ENCODE results near the gene ZFP69B.
A peak's percentile ranks its signal among the peaks of the same experiment; 100 is the strongest.

The ZFP69B gene

DNA sequence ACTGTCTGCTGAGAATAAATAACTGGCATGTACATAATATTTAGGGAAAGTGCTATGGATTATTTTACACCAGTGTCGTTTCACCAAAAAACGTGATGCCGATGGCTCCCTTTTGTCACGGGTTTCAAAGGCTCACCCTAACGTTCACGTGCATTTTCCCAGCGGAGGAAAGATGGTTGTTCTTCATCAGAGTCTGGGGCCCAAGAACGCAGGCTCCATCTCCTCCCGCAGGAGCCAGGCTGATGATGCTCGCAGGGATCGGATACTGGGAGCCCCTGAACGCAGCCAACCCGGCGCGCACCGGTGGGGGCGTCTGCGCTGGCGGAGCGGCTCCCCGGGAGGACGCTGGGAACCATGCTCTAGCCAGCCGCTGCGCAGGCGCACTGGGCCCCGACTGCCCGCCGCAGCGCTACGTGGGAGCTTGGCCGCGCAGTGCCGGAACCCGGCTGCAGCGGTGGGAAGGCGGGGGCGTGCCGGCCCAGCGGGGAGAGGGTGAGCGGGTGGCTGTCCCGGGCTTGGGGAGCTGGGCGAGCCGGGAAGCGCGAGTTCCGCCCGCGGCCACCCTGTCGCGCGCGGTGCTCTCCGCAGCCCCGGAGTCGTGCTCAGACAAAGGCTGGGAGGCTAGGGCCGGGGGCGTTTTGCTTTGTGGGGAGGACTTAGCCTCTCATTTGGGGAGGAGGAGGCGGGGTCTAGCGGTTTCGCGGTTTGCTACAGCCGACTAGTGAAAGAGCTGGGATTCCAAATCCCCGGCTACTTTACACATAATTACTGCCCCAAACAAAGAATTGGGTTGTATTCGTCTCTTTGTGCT lies at the start of gene ZFP69B:
TSS of gene ZFP69B (plus strand) at position 793 of the 811 bp plus-strand sequence. CDS start 486 bp downstream, outside the sequence.
- DNase-seq (ENCODE audit: low read depth in 1 of 2, low spot score in 1 of 2): peak; percentile 73 to 82

DNA sequence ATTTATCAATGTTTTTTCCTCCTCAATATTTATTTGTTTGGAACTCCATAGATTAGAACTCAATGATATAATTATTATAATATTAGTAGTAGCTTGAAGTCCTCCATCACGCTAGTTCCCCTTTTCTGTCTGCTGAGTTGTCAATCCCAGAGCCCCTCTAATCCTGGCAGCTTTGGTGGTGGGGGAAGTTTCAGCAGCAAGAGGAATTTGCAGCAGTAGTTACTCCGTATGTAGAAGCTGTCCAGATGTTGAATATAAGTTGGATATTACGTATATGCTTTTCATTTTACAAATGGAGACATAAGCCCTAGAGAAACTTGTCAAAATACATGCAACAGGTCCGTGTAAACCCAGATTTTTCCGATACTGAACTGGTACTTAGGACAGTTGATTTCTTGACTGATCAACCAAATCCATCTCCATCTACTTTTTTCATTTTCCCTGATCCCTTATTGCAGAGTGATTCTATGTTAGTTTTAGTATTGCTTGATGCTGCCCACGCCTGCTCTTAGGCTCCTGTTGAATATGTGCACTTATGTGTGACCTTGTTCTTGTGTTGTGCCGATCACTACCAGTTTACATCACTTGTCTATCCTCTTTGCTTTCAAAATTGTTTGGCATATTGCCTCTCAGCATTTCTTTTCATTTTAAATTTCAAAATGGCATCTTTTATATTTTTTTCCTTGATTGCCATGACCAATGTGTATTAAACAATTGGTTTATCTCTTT lies 48.6 kb upstream of the ZFP69B start:
- DNase-seq (ENCODE audit: low read depth in 1 of 2, low spot score in 1 of 2): no peak

DNA sequence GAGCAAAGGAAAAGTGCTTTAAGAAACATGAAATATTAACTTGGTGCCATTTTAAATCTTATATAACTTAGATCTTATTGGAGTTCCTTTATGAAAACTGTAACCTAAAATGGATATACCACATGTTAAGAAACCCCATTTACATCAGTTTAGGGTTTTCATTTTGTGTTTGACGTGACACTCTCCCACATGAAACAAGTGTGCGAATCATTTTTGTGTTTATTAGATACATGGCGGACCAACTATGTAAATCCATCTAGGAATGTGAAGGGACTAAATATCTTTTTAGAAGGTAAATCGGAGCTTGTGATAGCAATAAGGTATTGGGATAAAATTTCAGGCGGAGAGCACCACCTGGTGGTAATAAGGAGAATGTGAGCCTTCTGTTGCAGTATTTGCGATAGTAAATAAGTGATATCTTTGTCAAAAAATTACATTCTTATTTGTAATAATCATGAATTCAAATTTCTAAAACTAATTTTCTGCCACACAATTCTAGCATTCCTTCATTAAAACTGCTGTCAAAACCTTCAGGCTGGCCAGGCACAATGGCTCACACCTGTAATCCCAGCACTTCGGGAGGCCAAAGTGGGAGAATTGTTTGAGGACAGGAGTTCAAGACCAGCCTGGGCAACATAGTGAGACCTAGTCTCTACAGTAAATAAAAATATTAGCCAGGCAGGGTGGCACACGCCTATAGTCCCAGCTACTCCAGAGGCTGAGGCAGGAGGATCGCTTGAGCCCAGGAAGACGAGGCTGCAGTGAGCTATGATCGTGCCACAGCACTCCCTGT lies 45.4 kb upstream of the ZFP69B start:
- DNase-seq (ENCODE audit: low read depth in 1 of 2, low spot score in 1 of 2): no peak

DNA sequence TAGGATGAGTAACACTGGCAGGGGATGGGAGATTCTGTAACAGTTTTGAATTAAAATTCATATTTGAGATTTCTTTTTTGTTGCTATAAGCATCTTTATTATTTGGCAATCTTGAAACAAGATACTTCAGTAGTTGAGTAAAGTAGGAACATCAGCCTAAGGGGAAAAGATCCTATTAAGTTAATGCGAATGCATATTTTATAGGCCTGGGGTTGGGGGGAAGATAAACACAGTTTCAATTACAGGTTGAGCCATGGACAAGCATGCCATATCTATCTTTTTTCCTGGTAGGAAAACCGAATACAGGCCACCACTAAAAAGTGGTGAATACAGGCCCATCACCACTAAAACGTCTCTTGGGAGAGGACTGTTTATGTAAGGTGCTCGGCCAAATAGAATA lies 44.5 kb upstream of the ZFP69B start:
- no peak for DNase-seq (ENCODE audit: low read depth in 1 of 2, low spot score in 1 of 2)

DNA sequence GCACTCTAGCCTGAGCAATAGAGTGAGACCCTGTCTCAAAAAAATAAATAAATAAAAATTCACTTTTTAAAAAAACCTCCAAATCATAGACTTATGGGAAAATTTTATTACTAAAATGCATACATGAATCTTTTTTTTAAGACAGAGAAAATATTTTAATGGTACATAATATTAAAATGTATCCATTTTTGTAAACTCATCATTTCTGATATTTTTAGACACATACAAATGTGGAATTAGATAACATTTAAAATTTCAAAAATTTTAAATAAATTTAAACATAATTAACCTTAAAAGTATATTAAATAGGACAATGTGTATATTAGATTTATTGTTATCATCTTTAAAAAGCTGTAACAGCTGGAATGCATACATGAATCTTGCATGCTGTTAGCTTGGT lies 42.8 kb upstream of the ZFP69B start:
- DNase-seq (ENCODE audit: low read depth in 1 of 2, low spot score in 1 of 2): no peak

DNA sequence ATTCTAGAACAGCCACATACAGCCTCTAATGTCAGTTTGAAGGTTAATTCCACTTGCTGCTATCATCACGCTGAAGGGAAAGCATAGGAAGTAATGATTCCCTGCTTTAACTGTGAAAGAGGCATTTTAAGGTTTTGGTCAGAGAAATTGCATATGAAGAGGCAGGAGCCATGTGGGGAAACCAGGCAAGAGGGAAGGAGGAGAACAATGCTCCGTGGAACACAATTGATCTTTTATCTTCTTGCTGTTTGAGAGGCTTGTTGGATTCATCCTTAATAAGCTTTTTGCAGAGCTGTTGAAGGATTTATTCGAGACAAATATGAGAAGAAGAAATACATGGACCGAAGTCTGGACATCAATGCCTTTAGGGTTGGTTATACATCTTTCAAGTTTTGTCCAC lies 40.8 kb upstream of the ZFP69B start:
- DNase-seq (ENCODE audit: low read depth in 1 of 2, low spot score in 1 of 2): no peak

DNA sequence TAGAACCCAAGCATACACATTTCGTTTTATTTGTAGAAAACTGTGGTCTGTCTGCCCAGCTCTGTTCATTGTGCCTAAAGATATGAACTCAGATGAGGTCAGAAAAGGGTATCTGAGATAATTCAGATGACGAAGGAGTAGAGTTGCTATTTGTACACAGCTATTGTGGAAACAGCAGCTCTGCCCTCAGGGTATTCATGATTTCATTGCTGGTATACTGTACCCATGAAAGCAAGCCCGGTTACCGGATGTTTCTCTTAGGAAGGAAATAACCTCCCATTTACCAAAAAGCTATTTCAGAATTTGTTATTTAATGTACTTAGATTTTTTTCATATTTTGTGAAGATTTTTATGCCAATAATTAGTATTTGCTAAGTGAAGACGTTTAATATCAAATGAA lies 39.0 kb upstream of the ZFP69B start:
- DNase-seq (ENCODE audit: low read depth in 1 of 2, low spot score in 1 of 2): no peak

DNA sequence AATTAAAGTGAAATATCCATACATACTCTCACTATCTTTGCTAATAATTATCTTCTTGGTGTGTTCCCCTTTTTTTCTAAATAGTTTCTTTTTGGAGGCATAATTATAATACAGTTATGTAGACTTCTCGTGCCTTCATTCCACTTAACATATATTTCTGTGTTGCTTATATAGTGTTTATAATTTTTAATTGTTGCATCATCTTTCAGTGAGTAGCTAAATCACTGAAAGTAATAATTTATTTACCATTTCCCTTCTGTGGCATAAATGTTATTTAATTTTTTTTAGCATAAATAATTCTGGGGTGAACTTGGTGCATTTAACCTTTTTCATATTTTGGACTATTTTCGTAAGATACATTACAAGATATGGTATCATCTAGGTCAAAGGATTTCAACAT lies 38.4 kb upstream of the ZFP69B start:
- DNase-seq (ENCODE audit: low read depth in 1 of 2, low spot score in 1 of 2): no peak

DNA sequence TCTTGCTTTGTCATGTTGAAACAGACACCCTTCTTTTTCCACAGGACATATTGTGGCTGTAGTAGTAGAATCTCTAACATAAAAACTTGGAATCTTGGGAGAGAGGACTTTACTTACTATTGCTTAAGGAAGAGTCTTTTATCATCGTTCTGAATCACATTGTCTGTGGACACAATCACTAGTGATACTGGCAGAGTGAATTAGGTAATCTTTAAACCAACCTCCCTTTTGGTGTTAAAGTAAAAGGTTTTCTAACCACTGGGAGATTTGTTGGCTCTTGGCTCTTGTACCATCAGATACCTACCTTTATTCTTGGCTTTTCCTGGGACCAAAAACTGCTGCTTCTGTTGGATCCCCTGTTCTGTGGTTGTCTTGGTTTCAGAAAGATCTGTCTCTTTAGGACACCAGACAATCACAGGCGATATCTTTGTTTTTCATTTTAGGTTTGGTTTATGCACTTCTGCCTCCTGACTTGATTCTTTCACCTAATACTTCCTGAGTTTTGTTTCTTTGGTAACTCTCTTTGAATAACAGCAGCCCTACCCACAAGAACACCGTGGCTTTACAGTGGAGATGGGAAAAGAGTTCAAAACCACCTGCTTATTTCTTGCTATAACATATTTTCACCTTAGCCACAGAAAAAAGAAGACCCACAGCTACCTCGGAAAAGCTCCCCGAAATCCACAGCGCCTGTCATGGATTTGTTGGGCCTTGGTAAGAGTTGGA lies 36.6 kb upstream of the ZFP69B start:
- no peak for DNase-seq (ENCODE audit: low read depth in 1 of 2, low spot score in 1 of 2)

DNA sequence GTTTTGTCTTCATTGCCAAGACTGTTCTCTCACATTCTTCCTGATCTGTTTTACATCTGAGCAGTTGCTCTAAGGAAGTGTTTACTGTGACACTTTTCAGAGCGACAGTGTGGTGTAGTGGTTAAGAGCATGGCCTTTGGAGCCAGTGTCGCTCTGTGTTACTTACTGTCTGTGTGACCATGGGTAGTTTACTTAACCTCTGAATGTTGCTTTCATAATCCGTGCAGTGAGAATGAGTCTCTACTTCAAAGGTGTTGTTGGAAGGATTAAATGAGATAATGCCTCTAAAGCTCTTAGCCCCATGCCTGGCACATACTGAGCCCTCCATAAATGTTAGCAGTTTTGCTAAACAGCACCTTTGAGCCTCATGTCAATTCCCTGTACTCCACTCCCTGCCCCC lies 35.9 kb upstream of the ZFP69B start:
- no peak for DNase-seq (ENCODE audit: low read depth in 1 of 2, low spot score in 1 of 2)

DNA sequence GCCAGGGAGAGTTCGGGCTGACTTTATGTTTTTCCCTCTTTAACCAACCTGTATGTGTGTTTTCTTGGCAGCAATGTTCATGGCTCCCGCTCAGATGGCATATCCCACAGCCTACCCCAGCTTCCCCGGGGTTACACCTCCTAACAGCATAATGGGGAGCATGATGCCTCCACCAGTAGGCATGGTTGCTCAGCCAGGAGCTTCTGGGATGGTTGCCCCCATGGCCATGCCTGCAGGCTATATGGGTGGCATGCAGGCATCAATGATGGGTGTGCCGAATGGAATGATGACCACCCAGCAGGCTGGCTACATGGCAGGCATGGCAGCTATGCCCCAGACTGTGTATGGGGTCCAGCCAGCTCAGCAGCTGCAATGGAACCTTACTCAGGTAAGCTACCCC lies 33.6 kb upstream of the ZFP69B start:
- DNase-seq (ENCODE audit: low read depth in 1 of 2, low spot score in 1 of 2): no peak

DNA sequence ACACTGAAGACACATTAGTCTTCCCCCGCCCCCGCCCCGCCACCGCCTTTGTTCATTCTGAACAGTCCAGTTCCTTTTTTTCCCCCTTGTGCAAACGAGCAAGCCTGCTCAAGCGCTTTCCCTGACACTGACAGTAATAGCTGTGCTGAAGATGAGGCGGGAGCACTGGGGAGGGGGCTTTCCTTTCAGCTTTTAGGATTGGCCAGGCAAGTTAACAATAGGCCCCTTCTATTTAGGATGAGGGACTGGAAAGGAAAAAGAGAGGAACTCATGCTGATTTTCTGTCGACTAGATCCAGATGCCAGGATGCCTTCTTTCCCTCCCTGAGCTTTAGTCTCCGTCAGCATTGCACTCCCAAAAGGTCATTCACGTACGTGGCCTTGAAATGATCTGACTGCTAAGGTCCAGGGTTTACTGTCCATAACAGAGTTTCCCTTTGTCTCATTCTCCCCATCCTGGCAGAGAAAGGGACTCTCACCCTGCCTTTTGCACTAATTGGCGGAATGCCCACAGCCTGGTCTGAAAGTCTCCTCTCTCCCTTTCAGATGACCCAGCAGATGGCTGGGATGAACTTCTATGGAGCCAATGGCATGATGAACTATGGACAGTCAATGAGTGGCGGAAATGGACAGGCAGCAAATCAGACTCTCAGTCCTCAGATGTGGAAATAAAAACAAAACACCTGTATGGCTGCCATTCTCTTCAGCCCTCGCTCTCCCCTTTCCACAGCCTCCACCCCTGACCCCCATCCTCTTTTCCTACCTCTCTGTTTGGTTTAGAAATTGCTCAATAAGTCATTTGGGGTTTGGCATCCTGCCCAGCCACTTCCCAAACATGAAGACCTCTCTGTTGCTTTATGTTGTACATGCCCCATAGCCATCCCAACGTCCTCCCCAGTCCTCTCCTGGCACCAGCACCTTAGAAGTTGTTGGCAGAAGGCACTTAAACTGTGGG lies 28.6 kb upstream of the ZFP69B start:
- no peak for DNase-seq (ENCODE audit: low read depth in 1 of 2, low spot score in 1 of 2)

DNA sequence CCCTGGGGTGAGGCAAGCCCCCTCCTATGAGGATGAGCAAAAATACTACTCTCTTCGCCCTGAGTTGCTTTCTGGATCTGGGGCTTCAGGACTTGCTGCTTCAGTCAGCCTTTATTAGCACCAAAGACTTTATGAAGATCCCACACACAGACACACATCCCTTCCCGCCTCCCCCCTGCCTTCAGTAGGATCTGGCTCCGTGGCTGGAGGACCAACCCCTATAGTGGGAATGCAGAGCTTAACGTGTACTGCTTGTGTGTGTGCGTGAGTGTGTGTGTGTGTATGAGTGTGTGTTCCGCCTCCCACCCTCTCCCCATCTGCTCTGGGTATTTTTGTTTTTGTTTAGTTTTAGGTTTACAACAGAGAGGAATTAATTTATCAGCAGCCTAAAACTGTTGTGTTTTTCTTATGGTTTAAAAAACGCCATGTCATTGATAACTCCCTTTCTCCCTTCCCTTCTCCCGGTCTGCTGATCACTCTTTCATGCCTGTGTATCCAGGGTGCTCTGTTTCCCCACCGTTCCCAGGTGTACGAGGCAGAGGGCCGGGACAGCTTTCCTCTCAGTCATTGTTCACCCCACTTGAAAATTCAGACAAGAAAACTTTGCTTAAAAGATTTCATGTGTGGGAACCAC lies 27.5 kb upstream of the ZFP69B start:
- DNase-seq (ENCODE audit: low read depth in 1 of 2, low spot score in 1 of 2): no peak

DNA sequence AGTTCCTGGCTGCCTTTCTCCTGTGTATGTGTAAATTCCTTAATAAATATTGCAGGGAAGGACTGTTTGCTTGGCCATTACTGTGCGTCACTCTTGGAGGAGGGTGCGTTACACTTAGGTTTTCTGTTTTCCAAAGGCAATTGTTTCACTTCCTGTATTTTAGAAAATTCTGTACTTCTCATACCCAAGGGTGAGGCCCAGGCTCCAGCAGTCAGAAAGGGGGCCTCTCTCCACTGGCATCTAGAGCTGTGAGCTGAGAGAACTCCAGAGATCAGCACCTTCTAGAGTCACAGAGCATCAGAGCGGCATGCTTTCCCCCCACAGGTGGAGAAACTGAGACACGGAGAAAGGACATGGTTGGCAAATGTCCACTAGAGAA lies 27.0 kb upstream of the ZFP69B start:
- no peak for DNase-seq (ENCODE audit: low read depth in 1 of 2, low spot score in 1 of 2)

DNA sequence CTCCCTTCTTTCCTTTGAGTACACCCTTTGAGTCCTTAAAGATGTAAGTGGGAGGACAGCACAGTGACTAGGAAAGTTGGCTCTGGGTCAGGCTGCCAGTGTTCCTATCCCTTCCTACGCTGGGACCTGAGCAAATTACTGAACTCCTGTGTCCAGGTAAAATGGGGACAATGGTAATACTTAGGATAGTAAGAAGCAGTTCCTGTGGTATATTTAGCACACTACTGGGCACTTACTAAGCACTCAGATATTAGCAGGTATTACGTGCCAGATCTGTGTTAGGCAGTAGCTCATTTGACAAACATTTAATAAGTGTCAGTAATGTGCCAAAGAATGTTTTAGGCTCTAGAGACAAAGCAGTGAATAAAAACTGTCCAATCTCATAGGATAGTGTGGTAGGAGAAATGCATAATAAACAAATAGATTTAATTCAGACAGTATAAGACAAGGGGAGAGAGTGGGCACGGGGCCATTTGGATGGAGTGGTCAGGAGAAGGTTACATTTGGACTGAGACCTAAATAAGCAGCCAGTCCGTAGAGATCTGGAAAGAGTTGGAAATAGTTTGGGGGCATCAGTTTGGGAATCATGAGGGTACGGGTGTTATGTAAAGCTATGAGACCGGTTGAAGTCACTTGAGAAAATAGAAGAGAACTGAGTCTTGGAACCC lies 26.2 kb upstream of the ZFP69B start:
- no peak for DNase-seq (ENCODE audit: low read depth in 1 of 2, low spot score in 1 of 2)

DNA sequence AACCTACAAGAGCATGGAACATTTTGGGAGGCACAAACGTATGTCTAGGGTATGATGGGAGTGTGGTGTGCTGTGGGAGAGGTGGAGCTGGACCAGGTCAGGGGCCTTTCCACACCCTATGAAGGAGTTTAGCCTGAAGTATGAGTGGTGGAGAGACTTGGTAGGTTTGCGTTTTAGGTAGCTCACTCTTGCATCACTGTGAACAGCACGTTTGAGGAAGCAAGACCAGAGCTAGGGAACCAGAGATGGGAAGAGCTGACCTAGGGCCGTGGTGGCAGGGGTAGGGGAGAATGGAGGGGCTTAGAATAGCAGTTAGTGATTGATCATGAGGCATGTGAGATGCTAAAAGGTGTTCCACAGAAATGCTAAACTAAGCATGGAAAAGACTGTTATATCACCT lies 25.1 kb upstream of the ZFP69B start:
- DNase-seq (ENCODE audit: low read depth in 1 of 2, low spot score in 1 of 2): no peak

DNA sequence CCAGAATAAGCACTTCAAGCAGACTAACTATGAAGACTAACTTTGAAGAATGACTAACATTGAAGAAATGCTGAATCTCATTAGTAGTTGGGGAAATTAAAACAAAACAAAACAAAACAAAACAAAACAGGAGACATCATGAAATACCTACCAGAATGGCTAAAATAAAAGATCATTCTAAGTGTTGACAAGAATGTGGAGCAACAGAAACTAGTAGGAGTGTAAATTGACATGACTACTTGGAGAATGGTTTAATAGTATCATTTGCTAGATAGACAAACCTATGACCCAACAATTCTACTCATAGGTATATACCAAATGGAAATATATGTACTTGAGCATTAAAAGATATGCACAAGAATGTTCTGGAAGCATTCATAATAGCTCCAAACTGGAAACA lies 18.9 kb upstream of the ZFP69B start:
- DNase-seq (ENCODE audit: low read depth in 1 of 2, low spot score in 1 of 2): no peak

DNA sequence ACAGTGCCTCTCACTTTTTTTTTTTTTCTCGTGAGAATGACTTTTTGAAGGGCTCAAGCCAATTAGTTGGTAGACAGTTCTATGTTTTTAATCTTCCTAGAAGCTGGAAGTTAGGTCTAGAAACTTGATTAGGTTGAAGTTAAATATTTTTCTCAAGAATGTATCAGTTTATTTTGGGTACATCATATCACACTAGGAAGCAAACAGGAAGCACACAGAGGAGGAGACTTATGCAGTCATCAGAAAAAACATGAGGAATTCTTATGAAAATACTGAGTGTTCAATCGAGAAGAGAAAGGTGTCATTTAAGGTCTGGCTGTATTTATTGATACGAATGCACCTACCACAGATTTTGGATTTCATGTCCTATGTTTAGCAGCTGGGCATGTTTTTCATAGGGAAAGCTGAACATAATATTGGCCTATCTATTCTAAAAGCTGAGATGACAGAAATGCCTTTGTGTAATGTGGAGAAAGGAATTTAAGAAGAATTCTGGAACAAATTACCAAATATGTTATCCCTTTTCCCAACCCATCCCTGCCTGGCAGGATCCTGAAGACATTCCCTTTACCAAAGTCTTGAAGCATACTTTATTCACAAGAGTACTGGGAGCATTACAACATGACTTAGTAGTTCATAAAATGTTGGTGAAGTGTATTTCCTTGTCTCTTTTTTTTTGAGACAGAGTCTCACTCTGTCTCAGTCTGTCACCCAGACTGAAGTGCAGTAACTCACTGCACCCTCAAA lies 17.5 kb upstream of the ZFP69B start:
- DNase-seq (ENCODE audit: low read depth in 1 of 2, low spot score in 1 of 2): no peak

Data from activated CD4-positive, alpha-beta T cell treated with anti-CD3 and anti-CD28 coated beads, Interleukin-2, amount 50 U/mL, for 24 hours (primary cell).